Ishikawa (cell line): ENCODE measurements around the gene PRKAB2.

Experiments
- CEBPB ChIP-seq: IDR thresholded peaks from 2 replicates; pipeline ENCODE4 v1.6.1; 2012
- CREB1 ChIP-seq: IDR thresholded peaks from 2 replicates; pipeline ENCODE4 v1.6.1; 2012; ENCODE audit warnings: low read depth
- EGR1 ChIP-seq: IDR thresholded peaks from 2 replicates; pipeline ENCODE4 v1.6.1; 2012
- EP300 ChIP-seq: IDR thresholded peaks from 2 replicates; pipeline ENCODE4 v1.6.1; 2012; ENCODE audit warnings: borderline replicate concordance
- FOXM1 ChIP-seq: IDR thresholded peaks from 2 replicates; pipeline ENCODE4 v1.6.1; 2012; ENCODE audit warnings: low read depth, borderline replicate concordance
- MAX ChIP-seq: IDR thresholded peaks from 2 replicates; pipeline ENCODE4 v1.6.1; 2012
- NFIC ChIP-seq: IDR thresholded peaks from 2 replicates; pipeline ENCODE4 v1.6.1; 2012
- RAD21 ChIP-seq: IDR thresholded peaks from 2 replicates; pipeline ENCODE4 v1.6.1; 2012; ENCODE audit warnings: low read depth
- REST ChIP-seq: IDR thresholded peaks from 2 replicates; pipeline ENCODE4 v1.6.1; 2012; ENCODE audit warnings: low read depth, mild to moderate bottlenecking
- TAF1 ChIP-seq: IDR thresholded peaks from 2 replicates; pipeline ENCODE4 v1.6.1; 2012; ENCODE audit warnings: low read depth, mild to moderate bottlenecking
- TCF12 ChIP-seq: IDR thresholded peaks from 2 replicates; pipeline ENCODE4 v1.6.1; 2012; ENCODE audit warnings: low read depth
- TEAD4 ChIP-seq: IDR thresholded peaks from 2 replicates; pipeline ENCODE4 v1.6.1; 2012
- USF1 ChIP-seq: IDR thresholded peaks from 2 replicates; pipeline ENCODE4 v1.6.1; 2012
- YY1 ChIP-seq: IDR thresholded peaks from 2 replicates; pipeline ENCODE4 v1.6.1; 2012; ENCODE audit warnings: low read depth
- ZBTB7A ChIP-seq: IDR thresholded peaks from 2 replicates; pipeline ENCODE4 v1.6.1; 2012; ENCODE audit warnings: low read depth

PRKAB2 gene

GRCh38 chr1:147216124-147216523 lies 43.9 kb upstream of the PRKAB2 start:
- TF ChIP-seq CEBPB (no peak), RAD21 (no peak), TCF12 (no peak), USF1 (no peak), NFIC (no peak), TAF1 (no peak), CREB1 (no peak), ZBTB7A (no peak), FOXM1 (no peak), EP300 (no peak), YY1 (no peak), MAX (no peak), TEAD4 (no peak), REST (no peak), EGR1 (no peak)

- TF ChIP-seq CEBPB (no peak), TEAD4 (no peak), RAD21 (no peak), TCF12 (no peak), EP300 (no peak), NFIC (no peak), EGR1 (no peak), YY1 (no peak), MAX (no peak), USF1 (no peak), CREB1 (no peak), FOXM1 (no peak), TAF1 (no peak), ZBTB7A (no peak)
Measured at GRCh38 chr1:147215540-147215916, 43.3 kb upstream of the PRKAB2 start.

- no peak for TF ChIP-seq TCF12
- no peak for TF ChIP-seq TEAD4
Measured at GRCh38 chr1:147214842-147215539, 42.7 kb upstream of the PRKAB2 start.

- no peak for TF ChIP-seq ZBTB7A
Measured at GRCh38 chr1:147214325-147214724, 42.1 kb upstream of the PRKAB2 start.

- TF ChIP-seq TCF12, result no peak
- TF ChIP-seq EGR1, result no peak
- no peak for TF ChIP-seq EP300
- no peak for TF ChIP-seq RAD21
- no peak for TF ChIP-seq USF1
- no peak for TF ChIP-seq REST
- no peak for TF ChIP-seq ZBTB7A
- no peak for TF ChIP-seq TAF1
- no peak for TF ChIP-seq CEBPB
- TF ChIP-seq YY1, result no peak
- TF ChIP-seq NFIC, result no peak
- no peak for TF ChIP-seq CREB1
- TF ChIP-seq FOXM1, result no peak
- no peak for TF ChIP-seq TEAD4
- TF ChIP-seq MAX, result no peak
Measured at GRCh38 chr1:147213271-147213670, 41.0 kb upstream of the PRKAB2 start.

- TF ChIP-seq REST, result no peak
- TF ChIP-seq CREB1, result no peak
- TF ChIP-seq RAD21, result no peak
- no peak for TF ChIP-seq ZBTB7A
- no peak for TF ChIP-seq TEAD4
- no peak for TF ChIP-seq TAF1
- TF ChIP-seq MAX, result no peak
- no peak for TF ChIP-seq NFIC
- no peak for TF ChIP-seq EP300
- TF ChIP-seq EGR1, result no peak
- no peak for TF ChIP-seq TCF12
- TF ChIP-seq CEBPB, result no peak
- no peak for TF ChIP-seq FOXM1
- TF ChIP-seq YY1, result no peak
Measured at GRCh38 chr1:147211577-147211976, 39.3 kb upstream of the PRKAB2 start.
